SKM-1 treated with dmso at 0.1 percent for 144 hours (cell line): ENCODE results near the gene HBG1.

Experiments used
- DNase-seq: peaks from one replicate; lab custom pipeline; 2025; ENCODE audit not compliant: unreplicated experiment; lab: John Stamatoyannopoulos, UW

Gene HBG1

DNA sequence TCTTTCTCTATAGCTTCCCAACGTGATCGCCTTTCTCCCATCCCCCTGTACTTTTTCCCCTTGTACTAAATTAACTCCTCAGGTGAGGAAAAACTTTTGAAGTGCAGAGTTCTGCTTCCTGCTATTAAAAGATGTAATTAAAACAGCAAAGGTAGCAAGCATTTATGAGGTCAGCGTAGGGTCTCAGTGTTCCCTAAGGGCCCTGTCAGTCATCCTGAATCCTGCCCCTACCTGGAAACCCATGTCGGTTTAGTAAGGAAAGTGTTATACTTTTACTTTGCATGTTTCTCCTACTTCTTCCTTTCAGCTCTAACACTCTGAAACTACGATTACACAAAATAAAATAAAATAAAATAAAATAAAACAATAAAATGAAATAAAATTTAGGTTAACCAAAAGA, 21.5 kb downstream of the HBG1 start:
- no peak for DNase-seq

DNA sequence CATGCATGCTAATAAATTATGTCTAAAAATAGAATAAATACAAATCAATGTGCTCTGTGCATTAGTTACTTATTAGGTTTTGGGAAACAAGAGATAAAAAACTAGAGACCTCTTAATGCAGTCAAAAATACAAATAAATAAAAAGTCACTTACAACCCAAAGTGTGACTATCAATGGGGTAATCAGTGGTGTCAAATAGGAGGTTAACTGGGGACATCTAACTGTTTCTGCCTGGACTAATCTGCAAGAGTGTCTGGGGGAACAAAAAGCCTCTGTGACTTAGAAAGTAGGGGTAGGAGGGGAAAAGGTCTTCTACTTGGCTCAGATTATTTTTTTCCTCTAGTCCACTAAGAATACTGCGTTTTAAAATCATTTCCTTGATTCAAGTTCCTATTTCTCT, 22.0 kb downstream of the HBG1 start:
- DNase-seq: no peak

DNA sequence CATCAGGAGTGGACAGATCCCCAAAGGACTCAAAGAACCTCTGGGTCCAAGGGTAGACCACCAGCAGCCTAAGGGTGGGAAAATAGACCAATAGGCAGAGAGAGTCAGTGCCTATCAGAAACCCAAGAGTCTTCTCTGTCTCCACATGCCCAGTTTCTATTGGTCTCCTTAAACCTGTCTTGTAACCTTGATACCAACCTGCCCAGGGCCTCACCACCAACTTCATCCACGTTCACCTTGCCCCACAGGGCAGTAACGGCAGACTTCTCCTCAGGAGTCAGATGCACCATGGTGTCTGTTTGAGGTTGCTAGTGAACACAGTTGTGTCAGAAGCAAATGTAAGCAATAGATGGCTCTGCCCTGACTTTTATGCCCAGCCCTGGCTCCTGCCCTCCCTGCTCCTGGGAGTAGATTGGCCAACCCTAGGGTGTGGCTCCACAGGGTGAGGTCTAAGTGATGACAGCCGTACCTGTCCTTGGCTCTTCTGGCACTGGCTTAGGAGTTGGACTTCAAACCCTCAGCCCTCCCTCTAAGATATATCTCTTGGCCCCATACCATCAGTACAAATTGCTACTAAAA, 22.8 kb downstream of the HBG1 start, which contains the start of gene HBB:
Gene HBB, minus strand, starts transcription at position 340 of the 579 bp plus-strand sequence. Its CDS starts 50 bp downstream, at position 290.
- peak; percentile 99 for DNase-seq

DNA sequence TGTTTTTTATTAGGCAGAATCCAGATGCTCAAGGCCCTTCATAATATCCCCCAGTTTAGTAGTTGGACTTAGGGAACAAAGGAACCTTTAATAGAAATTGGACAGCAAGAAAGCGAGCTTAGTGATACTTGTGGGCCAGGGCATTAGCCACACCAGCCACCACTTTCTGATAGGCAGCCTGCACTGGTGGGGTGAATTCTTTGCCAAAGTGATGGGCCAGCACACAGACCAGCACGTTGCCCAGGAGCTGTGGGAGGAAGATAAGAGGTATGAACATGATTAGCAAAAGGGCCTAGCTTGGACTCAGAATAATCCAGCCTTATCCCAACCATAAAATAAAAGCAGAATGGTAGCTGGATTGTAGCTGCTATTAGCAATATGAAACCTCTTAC, 24.2 kb downstream of the HBG1 start:
- DNase-seq: no peak

DNA sequence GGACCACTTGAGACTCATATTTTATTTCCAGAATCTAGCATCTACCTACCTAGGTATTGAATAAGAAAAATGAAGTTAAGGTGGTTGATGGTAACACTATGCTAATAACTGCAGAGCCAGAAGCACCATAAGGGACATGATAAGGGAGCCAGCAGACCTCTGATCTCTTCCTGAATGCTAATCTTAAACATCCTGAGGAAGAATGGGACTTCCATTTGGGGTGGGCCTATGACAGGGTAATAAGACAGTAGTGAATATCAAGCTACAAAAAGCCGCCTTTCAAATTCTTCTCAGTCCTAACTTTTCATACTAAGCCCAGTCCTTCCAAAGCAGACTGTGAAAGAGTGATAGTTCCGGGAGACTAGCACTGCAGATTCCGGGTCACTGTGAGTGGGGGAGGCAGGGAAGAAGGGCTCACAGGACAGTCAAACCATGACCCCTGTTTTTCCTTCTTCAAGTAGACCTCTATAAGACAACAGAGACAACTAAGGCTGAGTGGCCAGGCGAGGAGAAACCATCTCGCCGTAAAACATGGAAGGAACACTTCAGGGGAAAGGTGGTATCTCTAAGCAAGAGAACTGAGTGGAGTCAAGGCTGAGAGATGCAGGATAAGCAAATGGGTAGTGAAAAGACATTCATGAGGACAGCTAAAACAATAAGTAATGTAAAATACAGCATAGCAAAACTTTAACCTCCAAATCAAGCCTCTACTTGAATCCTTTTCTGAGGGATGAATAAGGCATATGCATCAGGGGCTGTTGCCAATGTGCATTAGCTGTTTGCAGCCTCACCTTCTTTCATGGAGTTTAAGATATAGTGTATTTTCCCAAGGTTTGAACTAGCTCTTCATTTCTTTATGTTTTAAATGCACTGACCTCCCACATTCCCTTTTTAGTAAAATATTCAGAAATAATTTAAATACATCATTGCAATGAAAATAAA, 24.8 kb downstream of the HBG1 start:
- no peak for DNase-seq

DNA sequence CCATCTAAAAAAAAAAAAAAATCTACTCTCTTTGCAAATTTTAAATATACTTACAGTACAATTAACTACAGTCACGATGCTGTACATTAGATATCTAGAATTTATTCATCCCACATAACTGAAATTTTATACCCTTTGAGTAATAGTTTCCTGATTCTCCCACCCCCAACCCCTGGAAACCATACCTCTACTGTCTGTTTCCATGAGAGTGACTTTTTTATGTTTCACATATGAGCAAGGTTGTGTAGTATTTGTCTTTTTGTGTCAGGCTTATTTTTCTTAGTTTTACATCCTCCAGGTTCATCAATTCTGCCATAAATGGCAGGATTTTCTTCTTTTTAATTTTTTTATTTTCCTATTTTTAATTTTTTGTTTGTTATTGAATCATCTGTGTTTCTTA, 26.0 kb downstream of the HBG1 start:
- DNase-seq: no peak

DNA sequence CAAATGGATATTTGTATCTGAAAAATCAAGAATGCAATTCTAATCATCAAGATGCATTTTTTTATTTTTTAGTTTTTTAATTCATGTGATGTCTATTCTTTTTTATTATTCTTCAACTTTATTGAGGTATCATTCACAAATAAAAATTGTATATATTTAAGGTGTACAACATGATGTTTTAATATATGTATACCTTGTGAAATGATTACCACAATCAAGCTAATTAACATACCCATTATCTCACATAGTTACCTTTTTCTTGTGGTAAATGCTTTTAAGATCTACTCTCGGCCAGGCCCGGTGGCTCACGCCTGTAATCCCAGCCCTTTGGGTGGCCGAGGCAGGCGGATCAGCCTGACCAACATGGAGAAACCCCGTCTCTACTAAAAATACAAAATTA, 26.5 kb downstream of the HBG1 start:
- no peak for DNase-seq

DNA sequence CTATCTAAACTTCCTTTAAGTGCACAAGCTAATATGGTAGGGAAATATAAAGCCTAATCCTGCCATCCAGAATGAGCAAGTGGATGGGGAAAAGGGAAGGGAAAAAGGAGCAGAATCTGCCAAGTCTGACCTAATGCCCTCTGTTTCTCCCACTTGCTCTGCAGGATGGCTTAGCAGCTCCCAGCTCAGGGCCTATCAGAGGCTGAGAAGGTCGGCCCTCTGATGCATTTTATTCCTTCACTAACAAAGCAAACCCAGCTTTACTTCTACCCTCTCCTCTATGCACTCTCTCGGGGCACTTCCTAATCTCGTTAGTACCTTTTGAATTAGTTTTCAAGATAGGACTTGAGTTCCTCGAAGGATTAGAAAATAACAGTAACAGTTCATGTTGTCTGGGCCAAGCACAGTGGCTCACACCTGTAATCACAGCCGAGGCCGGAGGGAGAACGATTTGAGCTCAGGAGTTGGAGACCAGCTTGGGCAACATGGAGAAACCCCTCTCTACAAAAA, 39.2 kb downstream of the HBG1 start:
- DNase-seq: no peak

DNA sequence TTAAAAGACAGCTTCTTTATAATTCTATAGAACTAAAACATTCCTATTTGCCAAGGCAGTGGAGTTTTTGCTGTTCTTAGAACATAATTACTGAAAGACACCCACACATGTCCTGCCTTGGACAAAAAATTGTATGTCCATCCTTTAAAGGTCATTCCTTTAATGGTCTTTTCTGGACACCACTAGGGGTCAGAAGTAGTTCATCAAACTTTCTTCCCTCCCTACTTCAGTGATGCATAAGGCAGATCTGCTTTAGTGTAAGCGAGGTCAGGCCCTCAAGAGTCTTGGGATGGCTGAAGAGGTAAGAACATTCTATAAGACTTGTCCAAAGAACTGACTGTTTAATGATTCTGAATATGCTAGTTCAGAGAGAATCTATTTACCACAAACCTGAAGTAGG, 44.9 kb downstream of the HBG1 start:
- peak; percentile 63 for DNase-seq

DNA sequence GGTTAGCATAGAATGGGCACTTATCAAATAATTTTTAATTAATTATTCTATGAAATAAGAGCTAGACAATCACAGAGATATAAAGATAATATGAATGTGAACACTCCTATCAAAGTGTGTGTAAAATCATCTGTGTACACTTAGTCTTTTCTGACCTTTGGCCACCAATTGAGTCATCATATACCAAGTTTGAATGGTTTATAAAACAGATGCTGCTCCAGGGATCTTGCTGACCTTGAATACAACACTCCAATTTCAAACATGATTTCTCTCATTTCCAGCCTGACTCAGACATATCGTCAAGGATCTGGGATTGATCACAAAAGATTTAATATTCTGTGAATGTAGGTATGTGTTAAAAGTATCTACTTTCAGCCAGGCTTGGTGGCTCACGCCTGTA, 46.3 kb downstream of the HBG1 start:
- DNase-seq: no peak

DNA sequence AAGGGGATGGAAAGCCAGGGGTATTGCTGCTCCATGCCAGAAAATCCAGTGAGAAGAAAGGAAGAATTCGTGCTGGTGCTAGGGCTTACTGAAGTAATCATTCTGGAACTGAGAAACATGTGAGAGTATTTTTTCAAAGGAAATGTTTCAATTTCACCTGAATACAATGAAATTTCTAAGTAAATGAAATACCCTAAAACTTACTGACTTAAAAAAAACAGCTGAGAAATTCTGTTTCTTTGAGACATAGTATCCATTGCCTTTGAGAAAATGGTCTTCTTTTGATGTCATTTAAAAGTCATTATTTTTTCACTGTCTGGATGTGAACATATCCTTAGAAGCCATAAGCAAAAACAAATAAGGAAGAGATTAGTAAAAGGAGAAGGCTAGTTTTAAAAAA, 49.1 kb downstream of the HBG1 start, which contains the start of gene OR51V1:
Gene OR51V1, minus strand, starts transcription at position 101 of the 400 bp plus-strand sequence. Its CDS starts 0 bp downstream, at position 101.
- DNase-seq: no peak

DNA sequence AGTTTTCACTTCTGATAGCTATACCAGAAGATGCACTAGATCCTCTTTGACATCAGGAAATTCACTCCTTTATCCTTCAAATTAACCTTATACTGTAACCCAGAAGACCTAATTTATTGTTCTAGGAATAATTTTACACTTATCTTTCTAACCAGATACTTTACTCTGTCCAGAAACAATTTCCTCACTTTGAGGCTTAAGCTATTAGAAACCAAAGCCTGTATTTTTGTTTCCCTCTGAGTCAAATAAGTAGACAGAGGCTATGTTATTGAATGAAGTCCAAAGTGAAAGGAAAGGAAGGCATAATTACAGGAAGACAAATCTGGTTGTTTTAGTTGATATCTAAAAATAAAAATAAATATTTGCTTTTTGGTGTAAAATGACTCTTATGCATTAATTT, 51.4 kb downstream of the HBG1 start:
- DNase-seq: no peak
